IMR-90 (cell line): ENCODE results near the gene ZFTA. TPM values are rescaled to one million over a fixed set of nuclear protein-coding genes. Genes with fewer than 3 reads are reported as not detected.

ENCODE experiments used
- ATAC-seq: fragments of 200-7000 bp; cut with Tn5 transposase; 2 replicates; pipeline ENCODE4 v1.9.1; 2020; ENCODE audit warnings: low read depth, mild to moderate bottlenecking, moderate library complexity
- BruUV-seq: library from RNA; stranded (reverse); fragments of 400-500 nt; replicated peaks from 2 replicates; lab custom pipeline; 2021; lab: Mats Ljungman, UMichigan
- CTCF ChIA-PET: fragments of 300-600 bp; formaldehyde crosslinking; extraction: SDS; loops from one replicate; lab custom pipeline; 2021; ENCODE audit warnings: antibody characterized with exemption; lab: Yijun Ruan, JAX
- POLR2A ChIA-PET: fragments of 300-600 bp; sonication (Branson Sonifier 250); formaldehyde crosslinking; loops from one replicate; lab custom pipeline; 2022; ENCODE audit warnings: antibody characterized with exemption; ENCODE audit not compliant: unreplicated experiment; lab: Charles Lee
- DNase-seq: peaks from one replicate; pipeline ENCODE4 v3.0.0; 2013
- H2AFZ ChIP-seq: replicated peaks from 2 replicates; pipeline ENCODE3; 2013; ENCODE audit warnings: low read length, mild to moderate bottlenecking; ENCODE audit not compliant: poor library complexity
- H2AK5ac ChIP-seq: 2 replicates; pipeline ENCODE4 v1.6.1; 2013; ENCODE audit warnings: low read depth, low read length, inconsistent platforms
- H2AK9ac ChIP-seq: replicated peaks from 2 replicates; pipeline ENCODE3; 2013; ENCODE audit warnings: mild to moderate bottlenecking, low read depth, low read length, moderate library complexity; ENCODE audit not compliant: poor library complexity
- H2BK120ac ChIP-seq: 2 replicates; pipeline ENCODE4 v1.6.1; 2013; ENCODE audit warnings: low read depth, low read length, inconsistent platforms
- H2BK15ac ChIP-seq: 3 replicates; pipeline ENCODE4 v1.6.1; 2013; ENCODE audit warnings: low read depth, low read length, inconsistent platforms
- H2BK20ac ChIP-seq: 2 replicates; pipeline ENCODE4 v1.6.1; 2013; ENCODE audit warnings: low read depth, mild to moderate bottlenecking, inconsistent platforms, low read length, moderate library complexity
- H2BK5ac ChIP-seq: 2 replicates; pipeline ENCODE4 v1.6.1; 2013; ENCODE audit warnings: mild to moderate bottlenecking, low read depth, low read length, inconsistent platforms; ENCODE audit not compliant: poor library complexity, severe bottlenecking
- H3K14ac ChIP-seq: replicated peaks from 2 replicates; pipeline ENCODE4 v1.6.1; 2013; ENCODE audit warnings: low read depth, low read length, inconsistent platforms
- H3K18ac ChIP-seq: 2 replicates; pipeline ENCODE4 v1.6.1; 2013; ENCODE audit warnings: low read depth, low read length, control low read depth
- H3K23ac ChIP-seq: 2 replicates; pipeline ENCODE4 v1.6.1; 2013; ENCODE audit warnings: low read depth, low read length, inconsistent platforms
- H3K27ac ChIP-seq: 2 replicates; pipeline ENCODE4 v1.5.1; 2013; ENCODE audit warnings: mild to moderate bottlenecking, control low read depth, low read length; ENCODE audit not compliant: insufficient read depth
- H3K27me3 ChIP-seq: 2 replicates; pipeline ENCODE4 v1.6.1; 2013; ENCODE audit warnings: low read length; ENCODE audit not compliant: control insufficient read depth, insufficient read depth
- H3K36me3 ChIP-seq: 2 replicates; pipeline ENCODE4 v1.6.1; 2013; ENCODE audit warnings: low read length, mixed read lengths; ENCODE audit not compliant: control insufficient read depth, insufficient read depth
- H3K4ac ChIP-seq: 2 replicates; pipeline ENCODE4 v1.6.1; 2013; ENCODE audit warnings: low read depth, low read length, inconsistent platforms
- H3K4me1 ChIP-seq: 2 replicates; pipeline ENCODE4 v1.6.1; 2013; ENCODE audit warnings: low read length, mixed read lengths; ENCODE audit not compliant: control insufficient read depth, insufficient read depth
- H3K4me2 ChIP-seq: 2 replicates; pipeline ENCODE4 v1.6.1; 2013; ENCODE audit warnings: low read depth, mild to moderate bottlenecking, control low read depth, low read length, moderate library complexity
- H3K4me3 ChIP-seq: 2 replicates; pipeline ENCODE4 v1.5.1; 2013; ENCODE audit warnings: low read depth, mild to moderate bottlenecking, control low read depth, low read length, moderate library complexity; ENCODE audit not compliant: insufficient read depth
- H3K56ac ChIP-seq: 2 replicates; pipeline ENCODE4 v1.6.1; 2013; ENCODE audit warnings: low read length, inconsistent platforms; ENCODE audit not compliant: insufficient read depth; ENCODE audit errors: extremely low read depth
- H3K79me1 ChIP-seq, 2 experiments: 2 replicates each; pipeline ENCODE4 v1.6.1; 2013; ENCODE audit warnings: low read length in 2 of 2, inconsistent platforms in 1 of 2, low read depth in 1 of 2
- H3K9ac ChIP-seq: 2 replicates; pipeline ENCODE4 v1.6.1; 2013; ENCODE audit warnings: low read depth, low read length, control low read depth
- H3K9me1 ChIP-seq: 2 replicates; pipeline ENCODE4 v1.6.1; 2013; ENCODE audit warnings: low read length, inconsistent platforms; ENCODE audit not compliant: insufficient read depth
- H3K9me3 ChIP-seq: 2 replicates; pipeline ENCODE4 v1.6.1; 2013; ENCODE audit warnings: low read length; ENCODE audit not compliant: control insufficient read depth, insufficient read depth
- H4K20me1 ChIP-seq: 2 replicates; pipeline ENCODE4 v1.6.1; 2013; ENCODE audit warnings: low read length, inconsistent platforms; ENCODE audit not compliant: insufficient read depth
- H4K5ac ChIP-seq: 2 replicates; pipeline ENCODE4 v1.6.1; 2013; ENCODE audit warnings: mild to moderate bottlenecking, low read depth, low read length, control low read depth
- H4K8ac ChIP-seq, 2 experiments: 2 replicates each; pipeline ENCODE4 v1.6.1; 2013; ENCODE audit warnings: low read depth in 2 of 2, low read length in 2 of 2, control low read depth in 1 of 2, inconsistent platforms in 1 of 2
- H4K91ac ChIP-seq: 2 replicates; pipeline ENCODE4 v1.6.1; 2013; ENCODE audit warnings: low read depth, low read length, inconsistent platforms; ENCODE audit not compliant: insufficient read depth
- BHLHE40 ChIP-seq: fragments of 150-350 bp; IDR thresholded peaks from 2 replicates; pipeline ENCODE4 v1.6.1; 2016; ENCODE audit warnings: mild to moderate bottlenecking, low read depth, low read length
- CHD1 ChIP-seq: IDR thresholded peaks from 2 replicates; pipeline ENCODE4 v1.6.1; 2012; ENCODE audit warnings: low read depth, low read length, improper control_type of control experiment
- CTCF ChIP-seq: conservative IDR thresholded peaks from 2 replicates; pipeline ENCODE4 v1.5.1; 2012; ENCODE audit warnings: mild to moderate bottlenecking, low read depth, low read length, improper control_type of control experiment
- FOS ChIP-seq: fragments of 150-350 bp; IDR thresholded peaks from 2 replicates; pipeline ENCODE4 v1.6.1; 2016; ENCODE audit warnings: low read depth, low read length
- MAFK ChIP-seq: IDR thresholded peaks from 2 replicates; pipeline ENCODE4 v1.6.1; 2012; ENCODE audit warnings: low read depth, low read length, improper control_type of control experiment
- MXI1 ChIP-seq: IDR thresholded peaks from 2 replicates; pipeline ENCODE4 v1.6.1; 2012; ENCODE audit warnings: low read depth, mild to moderate bottlenecking, low read length, moderate library complexity, borderline replicate concordance
- POLR2A ChIP-seq: IDR thresholded peaks from 2 replicates; pipeline ENCODE4 v1.6.1; 2012; ENCODE audit warnings: mild to moderate bottlenecking, low read depth, low read length
- RAD21 ChIP-seq: IDR thresholded peaks from 2 replicates; pipeline ENCODE4 v1.6.1; 2012; ENCODE audit warnings: low read length, improper control_type of control experiment
- RCOR1 ChIP-seq: IDR thresholded peaks from 2 replicates; pipeline ENCODE4 v1.6.1; 2012; ENCODE audit warnings: mild to moderate bottlenecking, low read length, improper control_type of control experiment; ENCODE audit not compliant: insufficient replicate concordance
- RFX5 ChIP-seq: IDR thresholded peaks from 2 replicates; pipeline ENCODE4 v1.8.0; 2012; ENCODE audit warnings: low read depth, mild to moderate bottlenecking, low read length, moderate library complexity
- USF2 ChIP-seq: fragments of 150-350 bp; IDR thresholded peaks from 2 replicates; pipeline ENCODE4 v1.6.1; 2017; ENCODE audit warnings: mild to moderate bottlenecking, antibody characterized with exemption, low read length, low read depth
- WGBS, 2 experiments: methylation state at CpG; one replicate each; pipeline versions ENCODE4 v1.1.5 to v1.1.7; 2013; ENCODE audit warnings: missing lambda C conversion rate in 2 of 2; ENCODE audit not compliant: insufficient read length in 1 of 2; ENCODE audit errors: extremely low coverage in 2 of 2; 5-methylcytosine and 5-hydroxymethylcytosine counted together
- dilution Hi-C: fragments of 300-500 bp; cut with HindIII; formaldehyde crosslinking; loops from one replicate; pipeline ENCODE4 v1.14.3; 2018; ENCODE audit warnings: low sequenced_read_pairs; ENCODE audit not compliant: unreplicated experiment
- in situ Hi-C: fragments of 300-500 bp; cut with MboI; formaldehyde crosslinking; loops from 3 replicates; pipeline ENCODE4 v1.14.3; 2019; ENCODE audit warnings: low sequenced_read_pairs, inconsistent platforms, mixed read lengths
- intact Hi-C: fragments of 100-400 bp; cut with micrococcal nuclease; formaldehyde crosslinking; loops from 2 replicates; pipeline ENCODE4 v1.10.0; 2022
- polyA plus RNA-seq, 3 experiments: library from polyadenylated mRNA; depleted of rRNA; stranded (reverse); fragments of >200 nt; gene quantifications; 2 replicates each; pipeline ENCODE4 v1.2.3, GENCODE V29; 2012; ENCODE audit warnings: low replicate concordance in 1 of 3
- total RNA-seq: library from RNA; depleted of rRNA; stranded (reverse); fragments of >200 nt; gene quantifications from 2 replicates; pipeline ENCODE4 v1.2.3, GENCODE V29; 2012
- TF ChIP-seq, protein P1 (sequence below): fragments of 150-350 bp; IDR thresholded peaks from 2 replicates; pipeline ENCODE4 v1.6.1; 2016; ENCODE audit warnings: low read depth, mild to moderate bottlenecking, low read length, moderate library complexity, borderline replicate concordance

Gene ZFTA
- total and polyA plus RNA-seq, 2 of the 4 experiments (the other 2 are of a cell fraction), result 5.4 to 8.1 TPM

DNA sequence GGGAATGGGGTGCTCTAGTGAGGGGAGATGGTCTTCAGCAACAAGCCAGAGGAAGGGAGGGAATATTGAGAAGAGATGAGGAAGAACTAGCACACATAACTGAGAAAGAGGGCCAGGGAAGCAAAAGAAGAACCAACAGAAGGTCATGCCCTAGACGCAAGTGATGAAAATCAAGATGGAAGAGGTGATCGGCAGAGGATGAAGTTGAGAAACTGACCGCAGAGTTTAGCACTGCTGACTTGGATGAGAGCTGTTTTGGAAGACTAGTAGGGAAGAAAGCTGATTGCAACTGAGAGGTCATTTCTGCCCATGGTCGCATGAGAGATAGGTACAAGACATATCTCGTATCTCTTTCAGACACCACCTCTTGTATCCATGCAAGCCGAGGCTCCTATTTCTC, 47.6 kb upstream of the ZFTA start:
- CTCF ChIA-PET, result no interaction called here
- no peaks in the 10 kb centered on the region for H3K27me3 ChIP-seq
- POLR2A ChIA-PET, result no interaction called here
- dilution Hi-C loops, result no loop called here
- H2AFZ ChIP-seq, result no peak overlapping the region
- no peak overlapping the region for H4K91ac ChIP-seq
- H2BK15ac ChIP-seq, result no peak overlapping the region
- TF ChIP-seq USF2 (no peak), FOS (no peak), POLR2A (no peak), CHD1 (no peak), MXI1 (no peak), MAFK (no peak), BHLHE40 (no peak), RAD21 (no peak), CTCF (no peak), RCOR1 (no peak), RFX5 (no peak)
- TF ChIP-seq, protein P1, sequence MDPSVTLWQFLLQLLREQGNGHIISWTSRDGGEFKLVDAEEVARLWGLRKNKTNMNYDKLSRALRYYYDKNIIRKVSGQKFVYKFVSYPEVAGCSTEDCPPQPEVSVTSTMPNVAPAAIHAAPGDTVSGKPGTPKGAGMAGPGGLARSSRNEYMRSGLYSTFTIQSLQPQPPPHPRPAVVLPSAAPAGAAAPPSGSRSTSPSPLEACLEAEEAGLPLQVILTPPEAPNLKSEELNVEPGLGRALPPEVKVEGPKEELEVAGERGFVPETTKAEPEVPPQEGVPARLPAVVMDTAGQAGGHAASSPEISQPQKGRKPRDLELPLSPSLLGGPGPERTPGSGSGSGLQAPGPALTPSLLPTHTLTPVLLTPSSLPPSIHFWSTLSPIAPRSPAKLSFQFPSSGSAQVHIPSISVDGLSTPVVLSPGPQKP, result no peak
- no peaks in the 10 kb centered on the region for H3K9me3 ChIP-seq
- H2BK20ac ChIP-seq, result no peak overlapping the region
- H3K4me3 ChIP-seq, result no peak overlapping the region
- no peak overlapping the region for H4K5ac ChIP-seq
- H3K4me2 ChIP-seq, result no peak overlapping the region
- intact Hi-C loops, result no loop called here
- no peak overlapping the region for H3K4ac ChIP-seq
- in situ Hi-C loops, result no loop called here
- no peak overlapping the region for H2AK5ac ChIP-seq
- 95% methylated on average over 3 of the region's 6 CpGs; no CpG with 5 or more reads in 1 of the 2 experiments for WGBS, 2 experiments
- DNase-seq (no peak), ATAC-seq (no peak)
- no peak overlapping the region for H3K9ac ChIP-seq
- no peak overlapping the region for H2BK5ac ChIP-seq
- H3K4me1 ChIP-seq, result peaks cover 4% of the 10 kb centered on the region
- no peak overlapping the region for H3K56ac ChIP-seq
- H3K9me1 ChIP-seq, result peaks cover 9% of the 10 kb centered on the region
- no peak overlapping the region for H2BK120ac ChIP-seq
- peak overlapping the region; percentile 2; the same call in 1 of the 2 replicates for H3K23ac ChIP-seq
- H3K36me3 ChIP-seq, result peaks cover 42% of the 10 kb centered on the region
- no peak overlapping the region for H2AK9ac ChIP-seq
- H3K27ac ChIP-seq, result no peak overlapping the region
- H3K79me1 ChIP-seq, result peaks cover 22 to 75% of the 10 kb centered on the region in 2 experiments
- no peak overlapping the region for H3K14ac ChIP-seq
- no peak overlapping the region for H4K8ac ChIP-seq
- peaks cover 42% of the 10 kb centered on the region for H4K20me1 ChIP-seq
- H3K18ac ChIP-seq, result no peak overlapping the region
- BruUV-seq, result no TSS peak
